ENCODE results near the gene LSP1.

LSP1 gene

DNA sequence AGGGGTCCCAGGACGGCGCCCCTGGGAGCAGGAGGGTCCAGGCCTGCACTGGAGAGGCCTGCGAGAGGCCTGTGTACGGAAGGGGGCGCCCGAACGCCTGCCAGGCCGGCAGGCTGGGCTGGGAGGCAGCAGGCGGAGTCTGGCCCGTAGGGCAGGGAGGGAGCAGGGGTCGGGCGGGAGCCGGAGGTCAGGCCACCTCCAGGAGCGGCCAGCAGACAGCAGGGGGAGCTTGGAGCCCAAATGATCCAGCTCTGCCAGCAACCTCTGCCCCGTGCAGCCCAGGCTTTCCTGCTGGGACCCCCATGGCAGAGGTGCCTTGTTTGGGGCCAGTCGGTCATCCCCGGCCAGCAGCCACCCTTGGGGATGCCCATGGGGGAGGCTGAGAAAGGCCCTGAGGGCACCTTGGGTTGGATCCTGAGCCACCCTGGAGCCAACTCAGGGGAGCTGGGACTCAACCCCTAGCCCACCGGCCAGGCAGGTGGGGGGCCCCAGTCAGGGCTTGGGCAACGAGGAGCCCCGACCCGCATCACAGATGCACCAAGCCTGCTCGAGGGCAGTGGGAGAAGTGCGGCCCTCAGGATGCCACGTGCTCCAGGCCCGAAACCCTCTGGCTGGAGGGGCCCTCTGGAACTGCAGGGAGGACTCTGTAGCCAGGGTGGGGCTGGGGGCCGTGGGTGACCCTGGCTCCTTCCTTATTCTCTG, 27.7 kb upstream of the LSP1 start:
- DNase-seq (ENCODE audit: low spot score), result peak; percentile 39

DNA sequence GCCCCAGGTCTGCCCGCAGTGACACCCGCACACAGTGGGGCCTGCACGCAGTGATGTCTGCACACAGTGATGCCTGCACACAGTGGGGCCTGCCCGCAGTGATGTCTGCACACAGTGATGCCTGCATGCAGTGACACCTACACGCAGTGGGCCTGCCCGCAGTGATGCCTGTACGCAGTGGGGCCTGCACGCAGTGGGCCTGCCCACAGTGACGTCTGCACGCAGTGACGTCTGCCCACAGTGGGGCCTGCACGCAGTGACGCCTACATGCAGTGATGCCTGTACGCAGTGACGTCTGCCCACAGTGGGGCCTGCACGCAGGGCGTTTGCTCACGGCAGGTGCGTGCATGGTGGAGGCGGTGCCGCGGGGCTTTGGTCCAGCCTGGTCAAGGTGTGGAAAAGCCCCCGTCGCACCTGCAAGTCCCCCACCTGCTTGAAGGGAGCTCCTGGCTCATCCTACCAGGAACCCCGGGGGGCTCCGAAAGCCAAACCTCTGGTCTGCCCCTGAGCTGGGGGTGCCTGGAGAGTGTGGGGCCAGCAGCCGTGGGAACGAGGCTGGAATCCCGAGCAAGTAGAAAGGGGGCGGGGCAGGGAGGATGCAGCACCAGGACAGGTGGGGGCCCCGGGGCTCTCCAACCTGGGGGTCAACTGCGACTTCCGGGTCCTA, 27.0 kb upstream of the LSP1 start:
- no peak for DNase-seq (ENCODE audit: low spot score)

DNA sequence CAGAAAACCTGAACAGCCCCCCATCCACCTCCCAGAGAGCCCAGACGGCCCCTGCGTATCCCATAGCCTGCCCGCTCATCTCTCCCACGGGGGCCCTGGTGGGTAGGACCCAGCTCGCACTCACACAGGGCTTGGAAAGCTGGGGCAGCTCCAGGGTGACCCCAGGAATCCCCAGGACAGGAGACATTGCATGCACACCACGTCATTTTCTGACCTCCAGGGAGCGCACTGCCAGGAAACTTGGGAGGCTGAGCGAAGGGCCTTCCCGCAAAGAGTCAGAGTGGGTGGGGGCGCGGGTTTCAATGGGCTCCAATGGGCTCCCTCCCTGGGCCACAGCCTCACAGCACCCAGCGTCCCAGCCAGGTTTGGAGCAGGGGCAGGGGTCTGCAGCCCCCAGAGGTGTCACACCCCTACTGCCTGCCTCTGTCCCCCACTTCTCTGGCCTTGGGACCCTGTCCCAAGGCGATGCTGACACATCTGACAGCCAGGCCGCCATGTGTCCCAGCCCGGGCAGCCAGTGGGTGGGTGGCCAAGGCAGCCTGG, 26.3 kb upstream of the LSP1 start:
- no peak for DNase-seq (ENCODE audit: low spot score)

DNA sequence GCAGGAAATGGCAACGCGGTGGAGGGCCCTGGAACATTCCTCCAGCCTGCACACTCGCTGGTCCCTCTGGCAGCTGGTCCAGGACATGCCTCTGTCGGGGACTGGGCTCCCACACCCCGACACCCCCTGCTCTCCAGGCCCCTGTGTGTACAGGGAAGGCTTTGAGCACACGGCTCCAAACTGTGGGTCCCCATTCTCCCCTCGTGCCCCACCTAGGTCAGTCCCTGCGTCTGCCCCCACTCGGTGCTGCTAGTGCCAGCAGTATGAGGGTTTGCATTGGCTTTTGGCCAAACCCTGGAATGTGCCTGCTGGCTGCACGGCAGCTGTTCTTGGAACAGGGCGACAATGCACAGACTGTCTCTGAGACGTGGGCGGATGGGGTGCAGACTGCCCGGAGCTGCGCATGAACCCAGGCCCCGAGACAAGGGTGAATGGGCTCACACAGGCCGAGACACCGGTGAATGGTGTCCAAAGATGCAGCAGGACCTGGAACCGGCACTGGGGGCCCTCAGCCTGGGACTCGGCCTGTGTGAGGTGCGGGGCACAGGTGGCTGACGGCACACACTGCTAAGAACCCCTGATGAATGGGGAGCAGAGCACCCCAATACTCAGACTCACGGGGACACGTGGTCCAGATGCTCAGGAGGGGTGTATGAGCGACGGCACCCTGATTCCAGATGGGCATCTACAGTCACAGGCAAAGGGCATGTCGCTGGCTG, 25.6 kb upstream of the LSP1 start:
- DNase-seq (ENCODE audit: low spot score), result no peak

DNA sequence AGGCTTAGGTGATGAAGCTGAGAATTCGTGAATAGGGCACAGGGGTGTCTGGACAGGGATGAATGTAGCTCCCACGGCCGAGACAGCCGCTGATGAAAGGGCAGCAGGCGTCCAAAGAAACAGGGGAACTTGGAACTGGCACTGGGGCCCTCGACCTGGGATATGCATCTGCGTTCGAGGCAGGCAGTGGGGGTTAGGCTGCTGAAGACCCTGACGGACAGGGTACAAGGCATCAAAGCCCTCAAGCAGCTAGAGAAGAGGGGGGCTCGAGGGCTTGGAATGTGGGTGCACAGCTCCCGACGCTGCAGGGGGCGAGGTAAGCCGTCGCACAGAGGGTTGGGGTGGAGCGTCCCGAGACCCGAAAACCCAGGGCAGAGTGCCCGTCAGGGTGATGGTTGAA, 25.0 kb upstream of the LSP1 start:
- DNase-seq (ENCODE audit: low spot score), result no peak

DNA sequence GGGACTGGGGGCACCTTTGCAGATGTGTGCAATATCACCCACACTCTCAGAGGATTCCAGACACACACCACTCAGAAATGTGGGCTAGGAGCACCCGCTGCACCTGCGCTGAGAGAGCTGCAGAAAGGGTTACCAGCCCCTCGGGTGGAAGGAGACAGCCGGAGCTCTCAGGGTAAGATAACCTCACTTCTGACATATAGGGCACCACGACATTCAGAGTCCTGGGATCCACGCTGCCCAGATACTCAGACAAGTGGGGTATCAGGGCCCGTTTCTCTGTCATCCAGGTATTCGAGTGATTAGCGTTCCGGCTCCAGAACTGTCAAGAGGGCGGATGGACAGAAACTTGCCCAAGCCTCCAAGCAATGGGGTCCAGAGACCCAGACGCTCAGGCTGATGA, 24.3 kb upstream of the LSP1 start:
- no peak for DNase-seq (ENCODE audit: low spot score)

DNA sequence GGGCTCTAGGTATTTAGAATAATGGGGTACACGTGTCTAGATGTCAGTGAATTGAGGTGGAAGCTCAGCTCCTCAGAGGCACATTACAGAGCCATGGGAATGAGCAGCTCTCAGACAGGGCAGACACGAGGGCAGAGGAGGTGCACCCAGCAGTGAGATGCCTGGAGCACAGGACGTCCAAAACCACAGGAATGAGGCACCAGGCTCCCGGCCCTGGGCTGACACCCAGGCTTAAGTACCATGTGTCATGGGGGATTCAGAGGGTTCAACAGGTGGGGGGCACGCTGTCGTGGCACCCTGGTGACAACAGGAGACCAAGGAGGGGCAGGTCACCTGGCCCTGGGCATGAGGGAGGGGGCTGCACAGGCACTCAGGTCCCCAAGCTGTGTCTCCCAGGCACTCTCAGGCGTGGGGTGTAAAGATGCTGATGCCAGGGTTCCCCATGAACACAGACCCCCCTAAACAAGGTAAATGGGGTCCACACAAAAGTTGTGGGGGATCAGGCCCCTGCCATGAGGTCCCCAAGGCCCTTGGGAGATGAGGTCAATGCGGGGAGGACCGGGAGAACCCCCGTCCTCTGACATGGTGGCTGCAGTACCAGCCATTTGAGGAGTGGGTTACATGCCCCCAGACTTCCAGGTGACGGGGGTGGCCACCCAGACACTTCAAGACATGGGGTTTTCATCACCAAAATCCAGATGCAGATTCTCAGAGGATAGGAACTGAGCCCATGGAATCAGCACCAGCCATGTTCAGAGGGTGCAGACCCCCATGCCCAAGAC, 23.7 kb upstream of the LSP1 start:
- DNase-seq (ENCODE audit: low spot score), result no peak

DNA sequence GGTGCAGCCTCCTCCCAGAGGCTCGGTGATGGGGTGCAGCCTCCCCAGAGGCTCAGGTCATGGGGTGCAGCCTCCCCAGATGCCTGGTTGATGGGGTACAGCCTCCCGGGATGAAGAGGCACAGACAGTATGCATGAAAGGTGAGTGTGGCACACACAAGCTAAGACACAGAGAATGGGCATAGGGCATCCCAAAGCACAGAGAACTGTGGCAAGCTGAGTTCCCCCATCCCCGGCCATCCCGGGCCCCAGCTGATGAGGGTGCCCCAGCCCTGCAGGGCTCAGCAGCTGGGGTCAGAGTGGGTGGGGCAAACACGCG, 22.9 kb upstream of the LSP1 start:
- no peak for DNase-seq (ENCODE audit: low spot score)

DNA sequence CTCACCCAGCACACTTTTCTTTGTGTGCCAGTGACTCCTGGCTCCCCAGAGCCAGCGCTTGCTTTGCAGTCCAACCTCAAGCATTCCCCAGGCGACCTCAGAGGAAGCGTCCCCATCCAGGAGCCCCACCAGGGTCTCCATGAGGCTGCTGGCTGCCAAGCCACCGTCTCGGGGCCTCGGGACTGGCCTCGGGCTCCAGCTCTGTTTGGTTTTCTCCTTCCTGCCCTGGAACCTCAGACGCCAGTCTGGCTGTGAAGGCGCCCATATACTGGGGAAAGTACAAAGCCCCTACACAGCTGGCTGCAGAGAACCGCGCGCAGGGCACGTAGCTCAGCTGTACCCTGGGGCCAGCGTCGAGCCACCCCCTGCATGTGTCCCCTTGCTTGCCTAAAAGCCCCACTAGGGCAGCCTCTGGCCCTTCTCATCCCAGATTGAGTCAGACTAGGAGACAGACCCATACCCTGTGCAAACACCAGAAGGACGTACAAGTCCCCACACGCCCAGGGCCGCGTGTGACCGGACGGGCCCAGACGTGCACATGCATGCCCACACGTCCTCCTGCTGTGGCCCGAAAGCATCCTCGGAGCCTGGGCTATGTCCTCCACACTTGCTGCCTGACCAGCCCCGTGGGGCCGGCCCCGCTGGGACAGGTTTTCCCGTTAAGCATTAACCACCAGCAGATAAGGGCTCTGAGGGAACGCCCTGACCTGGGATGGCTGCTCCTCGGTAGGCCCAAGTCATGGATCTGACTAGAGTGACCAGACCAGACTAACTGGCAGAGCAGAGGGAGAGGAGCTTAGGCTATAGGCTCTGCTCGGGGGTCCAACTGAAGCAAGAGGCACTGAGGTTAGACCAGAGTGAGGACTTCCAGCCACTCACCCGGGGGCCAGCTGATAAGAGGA, 22.3 kb upstream of the LSP1 start:
- DNase-seq (ENCODE audit: low spot score), result peak; percentile 5

DNA sequence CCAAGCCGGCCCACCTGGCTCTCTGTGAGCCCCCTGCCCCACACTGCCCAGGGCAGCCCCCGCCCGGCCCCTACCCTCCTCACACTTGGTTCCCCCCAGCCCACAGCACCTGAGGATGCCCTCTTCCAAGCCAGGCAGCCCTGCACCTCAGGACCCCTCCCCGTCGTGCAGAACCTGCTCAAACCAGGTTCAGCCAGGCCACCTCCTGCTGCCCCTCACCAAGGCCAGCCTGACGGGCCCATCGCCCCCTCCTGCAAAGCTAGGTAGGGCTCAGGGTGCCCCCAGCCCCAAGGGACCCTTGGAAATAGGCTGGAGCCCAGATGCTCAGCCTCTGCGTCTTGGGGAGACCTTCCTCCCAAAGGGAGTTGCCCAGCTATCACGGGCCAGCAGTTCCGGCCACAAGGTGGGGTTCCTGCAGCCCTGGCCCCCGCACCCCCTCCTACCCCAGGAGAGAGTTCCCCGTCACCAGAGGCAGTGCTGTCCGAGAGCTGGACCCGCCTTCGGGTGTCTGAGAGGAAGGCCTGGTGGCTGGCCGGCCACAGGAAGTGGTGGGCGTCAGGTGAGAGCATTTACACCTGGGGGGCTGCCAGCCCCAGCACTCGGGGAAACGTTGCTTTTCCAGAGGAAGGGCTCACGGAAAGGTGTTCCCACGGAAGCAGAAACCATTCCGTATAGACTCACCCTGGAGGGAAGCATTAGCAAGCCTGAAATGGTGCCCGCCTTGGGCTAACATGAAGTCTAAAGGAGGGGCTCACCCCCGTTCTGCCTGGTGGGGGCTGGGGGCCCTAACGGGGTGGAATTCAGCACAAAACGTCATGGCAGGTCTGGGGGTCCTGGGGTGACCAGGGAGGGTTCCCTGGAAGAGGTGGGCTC, 21.3 kb upstream of the LSP1 start:
- peak; percentile 3 for DNase-seq (ENCODE audit: low spot score)

DNA sequence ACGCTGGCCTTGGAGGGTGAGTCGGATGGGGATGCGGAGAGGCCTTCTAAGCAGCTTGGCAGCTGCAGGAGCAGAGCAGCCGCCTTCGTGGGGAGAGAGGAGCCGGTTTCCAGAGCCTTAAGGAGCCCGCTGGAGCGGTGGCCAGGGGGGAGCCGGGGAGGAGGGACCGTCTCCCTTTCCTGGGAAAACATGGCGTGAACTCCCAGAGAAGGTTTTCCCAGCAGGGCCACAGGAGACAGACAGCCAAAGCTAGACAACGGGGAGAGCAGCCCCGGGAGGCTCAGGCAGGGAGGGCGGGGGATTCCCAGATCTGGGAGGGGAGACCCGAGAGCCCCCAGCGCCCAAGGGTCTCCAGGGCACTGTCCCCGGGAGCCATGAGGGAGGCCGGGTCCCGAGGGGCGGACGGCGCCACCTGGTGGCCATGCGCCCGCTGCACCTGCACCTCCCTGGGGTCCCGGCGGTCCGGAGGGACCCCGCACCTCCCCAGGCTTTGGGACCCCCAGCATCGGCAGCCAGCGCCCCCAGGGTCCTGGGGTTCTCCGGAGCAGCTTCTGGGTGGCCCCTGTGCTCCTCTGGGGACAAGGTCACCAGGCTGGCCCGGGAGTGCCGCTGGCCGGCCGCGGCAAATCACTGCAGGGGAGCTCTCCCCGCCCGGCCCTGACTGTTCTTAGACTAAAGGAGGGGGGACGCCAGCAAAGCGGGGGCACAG, 20.5 kb upstream of the LSP1 start:
- DNase-seq (ENCODE audit: low spot score), result peak; percentile 60

DNA sequence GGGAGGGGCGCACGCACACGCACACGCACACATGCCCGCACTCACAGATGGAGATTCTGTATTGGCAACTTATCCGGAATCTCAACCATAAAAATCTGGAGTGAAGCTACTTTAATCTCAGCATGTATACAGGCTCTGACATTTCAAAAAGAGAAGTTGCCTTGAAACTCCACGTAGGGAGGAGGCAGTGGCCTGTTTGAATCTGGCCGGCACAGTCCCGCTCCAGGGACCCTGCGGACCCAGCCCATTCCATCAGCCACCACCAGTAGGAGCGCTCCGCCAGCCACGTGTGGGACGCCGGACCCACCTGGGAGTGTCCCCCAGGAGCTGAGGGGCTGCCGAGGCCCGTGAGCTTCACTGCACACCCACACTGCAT, 20.0 kb upstream of the LSP1 start:
- no peak for DNase-seq (ENCODE audit: low spot score)

DNA sequence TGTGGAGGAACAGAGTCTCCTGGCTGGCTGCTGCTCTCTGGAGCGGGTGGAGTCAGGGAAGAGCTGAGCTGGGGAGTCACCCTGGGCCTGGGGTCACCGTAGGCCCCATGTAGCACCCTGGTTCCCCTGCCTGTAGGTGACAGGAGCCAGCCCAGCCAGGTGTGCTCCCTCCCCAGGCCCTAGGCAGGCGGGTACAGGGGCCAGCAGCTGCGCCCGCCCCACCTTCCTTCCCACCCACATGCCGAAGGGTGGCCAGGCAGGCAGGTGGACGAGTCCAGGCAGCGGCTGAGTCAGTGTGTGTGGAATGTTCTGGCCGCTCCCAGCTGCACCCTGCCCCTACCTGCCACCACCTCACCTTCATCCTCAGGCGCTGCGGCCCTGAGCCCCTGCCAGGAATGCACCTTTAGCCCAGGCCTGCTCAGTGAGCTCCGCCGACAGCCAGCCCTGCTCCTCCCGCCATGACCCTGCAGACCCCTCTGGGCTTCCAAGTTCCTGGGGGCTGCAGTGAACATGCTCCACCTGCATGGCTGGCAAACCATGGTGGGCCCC, 18.7 kb upstream of the LSP1 start:
- no peak for DNase-seq (ENCODE audit: low spot score)

DNA sequence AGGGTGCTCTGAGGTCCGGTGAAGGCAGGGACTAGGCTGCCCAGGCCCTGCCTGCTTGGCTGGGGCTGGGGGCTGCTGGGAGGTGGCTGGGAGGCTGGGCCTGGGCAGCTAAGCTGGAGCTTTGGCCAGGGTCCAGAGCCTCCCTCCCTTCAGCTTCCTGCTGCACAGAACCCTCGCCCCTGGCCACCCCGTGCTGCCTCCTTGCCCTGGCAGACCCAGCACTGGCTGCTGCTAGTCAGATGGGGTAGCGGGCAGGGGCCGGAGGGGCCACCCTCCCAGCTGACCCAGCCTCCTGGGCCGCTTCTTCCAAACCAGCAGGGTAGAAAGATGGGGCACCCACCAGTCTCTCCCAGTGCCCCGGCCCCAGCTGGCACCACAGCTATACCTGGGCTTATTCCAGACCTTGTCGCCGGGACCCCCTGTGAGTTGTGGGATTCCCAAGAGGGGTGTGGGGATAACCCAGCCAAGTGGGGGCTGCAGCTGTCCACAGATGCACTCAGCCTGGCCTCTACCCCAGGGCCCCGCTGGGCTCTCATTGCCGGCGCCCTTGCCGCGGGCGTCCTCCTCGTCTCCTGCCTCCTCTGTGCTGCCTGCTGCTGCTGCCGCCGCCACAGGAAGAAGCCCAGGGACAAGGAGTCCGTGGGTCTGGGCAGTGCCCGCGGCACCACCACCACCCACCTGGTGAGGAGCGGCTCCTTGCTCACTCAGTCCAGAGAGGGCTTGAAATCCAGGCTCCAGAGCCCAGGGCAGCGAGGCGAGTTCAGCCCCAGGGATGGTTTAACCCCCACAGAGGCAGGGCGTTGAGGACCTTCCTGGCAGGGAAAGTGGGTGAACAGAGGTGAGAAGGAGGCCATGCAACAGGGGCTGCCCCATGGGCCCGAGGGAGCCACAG, 17.9 kb upstream of the LSP1 start, which contains the start of gene SYT8:
Gene SYT8 (plus strand): TSS at position 212 of the 892 bp plus-strand sequence. CDS start 116 bp downstream, at position 328.
- DNase-seq (ENCODE audit: low spot score), result no peak

DNA sequence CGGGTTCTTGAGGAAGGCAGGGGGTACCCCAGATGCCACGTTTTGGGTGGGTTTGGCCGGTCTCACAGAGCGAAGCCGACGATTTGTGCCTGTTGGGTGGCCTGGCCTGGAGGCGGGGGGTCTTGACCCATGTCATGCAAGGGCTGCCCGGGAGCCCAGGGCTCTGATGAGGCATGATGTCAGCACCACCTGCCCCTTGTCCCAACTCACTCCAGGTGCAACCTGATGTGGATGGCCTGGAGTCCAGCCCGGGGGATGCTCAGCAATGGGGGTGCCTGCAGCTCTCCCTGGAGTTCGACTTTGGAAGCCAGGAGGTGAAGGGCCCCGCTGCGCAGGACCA, 17.2 kb upstream of the LSP1 start:
- DNase-seq (ENCODE audit: low spot score), result no peak

DNA sequence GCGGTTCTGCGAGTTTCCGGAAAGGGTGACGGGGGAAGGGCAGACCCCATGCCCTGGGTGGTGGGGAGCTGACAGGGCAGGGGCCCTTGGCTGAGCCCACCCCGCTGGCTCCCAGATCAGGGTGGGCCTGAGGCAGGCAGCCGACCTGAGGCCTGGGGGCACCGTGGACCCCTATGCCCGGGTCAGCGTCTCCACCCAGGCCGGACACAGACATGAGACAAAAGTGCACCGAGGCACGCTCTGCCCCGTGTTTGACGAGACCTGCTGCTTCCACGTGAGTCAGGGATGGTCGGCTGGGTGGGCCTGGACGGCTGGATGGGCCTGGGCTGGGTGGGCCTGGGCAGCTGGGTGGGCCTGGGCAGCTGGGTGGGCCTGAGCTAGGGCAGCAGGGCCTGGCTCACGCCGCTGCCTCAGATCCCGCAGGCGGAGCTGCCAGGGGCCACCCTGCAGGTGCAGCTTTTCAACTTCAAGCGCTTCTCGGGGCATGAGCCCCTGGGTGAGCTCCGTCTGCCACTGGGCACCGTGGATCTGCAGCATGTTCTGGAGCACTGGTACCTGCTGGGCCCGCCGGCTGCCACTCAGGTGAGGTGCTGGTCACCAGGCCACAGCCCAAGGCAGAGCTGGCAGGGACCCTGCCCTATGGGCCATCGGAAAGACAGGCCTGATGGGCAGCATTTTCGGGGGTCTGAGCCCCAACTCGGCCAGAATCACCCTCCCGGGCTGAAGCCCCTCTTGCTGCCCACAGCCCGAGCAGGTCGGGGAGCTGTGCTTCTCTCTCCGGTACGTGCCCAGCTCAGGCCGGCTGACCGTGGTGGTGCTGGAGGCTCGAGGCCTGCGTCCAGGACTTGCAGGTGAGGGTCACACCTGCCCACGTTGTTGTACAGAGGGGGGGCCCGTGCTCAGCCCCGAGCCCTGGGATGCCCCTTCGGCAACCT, 16.6 kb upstream of the LSP1 start:
- DNase-seq (ENCODE audit: low spot score), result no peak
